ENCODE data around the gene IRF2BP1. TPM values are rescaled to one million over a fixed set of nuclear protein-coding genes. Genes with fewer than 3 reads are reported as not detected.

IRF2BP1 gene
- total and polyA plus RNA-seq, 2 of the 13 experiments (the other 11 are each of a cell fraction or from before 2014, with no cell fraction given), result 4.3 to 14.3 TPM

DNA sequence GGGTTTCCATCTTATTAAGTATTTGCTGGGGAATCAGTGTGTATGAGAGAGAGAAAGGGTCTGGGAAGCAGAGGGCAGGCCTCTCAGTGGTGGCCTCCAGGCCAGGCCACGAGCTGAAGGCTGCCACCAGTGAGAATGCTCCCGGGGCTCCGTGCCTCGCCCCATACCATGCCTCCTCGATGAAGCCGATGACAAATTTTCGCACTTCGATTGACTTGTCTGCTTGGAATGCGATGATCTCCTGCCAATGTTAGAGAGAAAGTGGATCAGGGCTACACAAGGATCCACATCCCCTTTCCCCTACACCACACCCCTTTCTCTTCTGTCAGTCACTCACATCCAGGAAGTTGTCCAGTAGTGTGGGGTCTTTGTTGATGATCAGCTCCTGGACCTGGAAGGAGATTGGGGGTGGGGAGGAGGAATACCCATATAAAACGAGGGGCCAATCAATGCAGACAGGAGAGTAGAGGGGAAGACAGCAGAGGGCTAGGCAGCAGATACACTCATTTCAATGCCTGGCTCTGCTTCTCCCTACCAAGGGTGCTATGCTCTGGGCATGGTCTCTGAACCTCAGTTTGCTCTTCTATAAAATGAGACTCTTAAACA lies 33.7 kb downstream of the IRF2BP1 start:
- no peak for ATAC-seq
- ChIA-PET CTCF (ENCODE audit: low intra/inter-chr PET ratio, low total read pairs) (no interaction called here), POLR2A (interaction anchor here (1.2 kb wide), 1 partner anchor 9 kb away, joined by 3 read pairs; no protein-coding TSS in a partner anchor)
- H3K36me3 ChIP-seq (replicated peaks in 1 of 2; ENCODE audit: control insufficient read depth in 1 of 2, insufficient read depth in 2 of 2, low read length in 2 of 2), result peaks cover 32 to 64% of the 10 kb centered on the region in 2 experiments
- peaks cover 3% of the 10 kb centered on the region for H3K79me2 ChIP-seq (ENCODE audit: insufficient read depth, low read length)
- H2AFZ ChIP-seq (ENCODE audit: low read length), result no peak overlapping the region
- in situ Hi-C loops (cut with HindIII; ENCODE audit: extremely low pct_ligation_motif_present, low pct_unique_long_range_greater_than_20kb), result no loop called here
- no TSS peak for BruUV-seq (replicated peaks)
- H3K27ac ChIP-seq (ENCODE audit: extremely low read length, insufficient read depth, low read length), result no peak overlapping the region
- WGBS (ENCODE audit: low lambda C conversion rate), result 95% methylated on average over 9 of the region's 10 CpGs
- TF ChIP-seq MBNL3 (CRISPR knock-in tag; conservative IDR thresholded peaks at IDR 0.05) (no peak), ZSCAN21 (CRISPR knock-in tag; IDR thresholded peaks at IDR 0.05; ENCODE audit: borderline replicate concordance) (no peak), ZNF672 (CRISPR knock-in tag; IDR thresholded peaks at IDR 0.05) (no peak), HNRNPL (IDR thresholded peaks at IDR 0.05; ENCODE audit: low read depth, low read length) (no peak), NFRKB (IDR thresholded peaks at IDR 0.05) (no peak)
- TF ChIP-seq, protein P1, sequence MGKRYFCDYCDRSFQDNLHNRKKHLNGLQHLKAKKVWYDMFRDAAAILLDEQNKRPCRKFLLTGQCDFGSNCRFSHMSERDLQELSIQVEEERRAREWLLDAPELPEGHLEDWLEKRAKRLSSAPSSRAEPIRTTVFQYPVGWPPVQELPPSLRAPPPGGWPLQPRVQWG (CRISPR knock-in tag; IDR thresholded peaks at IDR 0.05; ENCODE audit: borderline replicate concordance, low read depth), result no peak
- TF ChIP-seq, protein P2, sequence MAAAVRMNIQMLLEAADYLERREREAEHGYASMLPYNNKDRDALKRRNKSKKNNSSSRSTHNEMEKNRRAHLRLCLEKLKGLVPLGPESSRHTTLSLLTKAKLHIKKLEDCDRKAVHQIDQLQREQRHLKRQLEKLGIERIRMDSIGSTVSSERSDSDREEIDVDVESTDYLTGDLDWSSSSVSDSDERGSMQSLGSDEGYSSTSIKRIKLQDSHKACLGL (CRISPR knock-in tag; IDR thresholded peaks at IDR 0.05), result no peak
- H4K20me1 ChIP-seq (ENCODE audit: insufficient read depth, low read length), result no peaks in the 10 kb centered on the region
- H3K4me1 ChIP-seq (ENCODE audit: insufficient read depth, low read length), result no peaks in the 10 kb centered on the region
- no peak overlapping the region for H3K4me2 ChIP-seq (ENCODE audit: low read depth, low read length)
- no peak for FAIRE-seq
- H3K9ac ChIP-seq (ENCODE audit: insufficient read depth, low read depth, low read length), result no peak overlapping the region
- intact Hi-C loops (cut with micrococcal nuclease; ENCODE audit: unreplicated experiment), result no loop called here
- no peak for DNase-seq (ENCODE audit: low spot score)
- H3K27me3 ChIP-seq (ENCODE audit: control insufficient read depth in 1 of 2, insufficient read depth in 2 of 2, low read length in 2 of 2), result no peaks in the 10 kb centered on the region
- H3K9me3 ChIP-seq (ENCODE audit: low read length), result no peaks in the 10 kb centered on the region
- H3K4me3 ChIP-seq (replicated peaks in 1 of 3; ENCODE audit: insufficient read depth in 1 of 3, low read depth in 2 of 3, low read length in 3 of 3), result no peak overlapping the region

DNA sequence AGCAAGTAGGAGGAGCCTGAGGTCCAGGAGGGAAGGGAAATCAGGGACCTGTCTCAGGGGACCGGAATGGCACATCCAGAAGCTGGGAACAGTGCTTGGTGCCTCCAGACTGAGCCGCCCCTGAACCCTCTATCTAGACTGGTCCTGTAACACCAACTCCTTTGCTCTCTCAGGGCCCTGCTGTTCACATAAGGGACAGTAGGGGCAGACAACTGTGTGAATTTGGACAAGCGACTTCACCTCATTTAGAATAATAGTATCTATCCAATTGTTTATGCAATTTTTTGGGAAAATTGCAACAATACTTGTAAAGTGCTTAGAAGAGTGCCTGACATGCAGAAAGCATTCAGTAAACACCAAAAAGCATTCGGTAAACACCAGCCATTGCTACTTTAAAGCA lies 37.0 kb downstream of the IRF2BP1 start:
- no peak overlapping the region for H3K4me2 ChIP-seq (ENCODE audit: low read depth, low read length)
- peaks cover 30 to 76% of the 10 kb centered on the region in 2 experiments for H3K36me3 ChIP-seq (replicated peaks in 1 of 2; ENCODE audit: control insufficient read depth in 1 of 2, insufficient read depth in 2 of 2, low read length in 2 of 2)
- H2AFZ ChIP-seq (ENCODE audit: low read length), result no peak overlapping the region
- H3K27ac ChIP-seq (ENCODE audit: extremely low read length, insufficient read depth, low read length), result no peak overlapping the region
- H3K79me2 ChIP-seq (ENCODE audit: insufficient read depth, low read length), result no peaks in the 10 kb centered on the region
- H4K20me1 ChIP-seq (ENCODE audit: insufficient read depth, low read length), result no peaks in the 10 kb centered on the region
- H3K9me3 ChIP-seq (ENCODE audit: low read length), result no peaks in the 10 kb centered on the region
- H3K27me3 ChIP-seq (ENCODE audit: control insufficient read depth in 1 of 2, insufficient read depth in 2 of 2, low read length in 2 of 2), result no peaks in the 10 kb centered on the region
- no peak overlapping the region for H3K9ac ChIP-seq (ENCODE audit: insufficient read depth, low read depth, low read length)
- peak; percentile 80 for ATAC-seq
- intact Hi-C loops (cut with micrococcal nuclease; ENCODE audit: unreplicated experiment), result no loop called here
- ChIA-PET CTCF (ENCODE audit: low intra/inter-chr PET ratio, low total read pairs) (interaction anchor here (1.0 kb wide), 1 partner anchor 34 kb away, joined by 3 read pairs; no protein-coding TSS in a partner anchor), POLR2A (no interaction called here)
- H3K4me3 ChIP-seq (replicated peaks in 1 of 3; ENCODE audit: insufficient read depth in 1 of 3, low read depth in 2 of 3, low read length in 3 of 3), result no peak overlapping the region
- H3K4me1 ChIP-seq (ENCODE audit: insufficient read depth, low read length), result no peaks in the 10 kb centered on the region
- in situ Hi-C loops (cut with HindIII; ENCODE audit: extremely low pct_ligation_motif_present, low pct_unique_long_range_greater_than_20kb), result no loop called here
- no peak for FAIRE-seq
- no TSS peak for BruUV-seq (replicated peaks)
- TF ChIP-seq STAG1 (CRISPR knock-in tag; IDR thresholded peaks at IDR 0.05), result peak; percentile 22; the same call in 1 of the 2 replicates
- TF ChIP-seq, protein P3, sequence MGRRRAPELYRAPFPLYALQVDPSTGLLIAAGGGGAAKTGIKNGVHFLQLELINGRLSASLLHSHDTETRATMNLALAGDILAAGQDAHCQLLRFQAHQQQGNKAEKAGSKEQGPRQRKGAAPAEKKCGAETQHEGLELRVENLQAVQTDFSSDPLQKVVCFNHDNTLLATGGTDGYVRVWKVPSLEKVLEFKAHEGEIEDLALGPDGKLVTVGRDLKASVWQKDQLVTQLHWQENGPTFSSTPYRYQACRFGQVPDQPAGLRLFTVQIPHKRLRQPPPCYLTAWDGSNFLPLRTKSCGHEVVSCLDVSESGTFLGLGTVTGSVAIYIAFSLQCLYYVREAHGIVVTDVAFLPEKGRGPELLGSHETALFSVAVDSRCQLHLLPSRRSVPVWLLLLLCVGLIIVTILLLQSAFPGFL (CRISPR knock-in tag; IDR thresholded peaks at IDR 0.05), result no peak
- peak; percentile 14 for DNase-seq (ENCODE audit: low spot score)
- WGBS (ENCODE audit: low lambda C conversion rate), result 98% methylated on average over 3 of the region's 4 CpGs

Data from HepG2 (cell line).